HG02870 (cell line): ENCODE measurements around the gene TFDP2.
"Not testable (repeated sequence)": the region's sequence is repeated elsewhere in the genome, so short reads cannot be mapped to it uniquely, and the experiment has no call there.

Experiments
- ATAC-seq: cut with Tn5 transposase; IDR thresholded peaks from one replicate; pipeline ENCODE4 v1.9.1; 2021; ENCODE audit warnings: mild to moderate bottlenecking, moderate library complexity; ENCODE audit not compliant: unreplicated experiment

Gene TFDP2

DNA sequence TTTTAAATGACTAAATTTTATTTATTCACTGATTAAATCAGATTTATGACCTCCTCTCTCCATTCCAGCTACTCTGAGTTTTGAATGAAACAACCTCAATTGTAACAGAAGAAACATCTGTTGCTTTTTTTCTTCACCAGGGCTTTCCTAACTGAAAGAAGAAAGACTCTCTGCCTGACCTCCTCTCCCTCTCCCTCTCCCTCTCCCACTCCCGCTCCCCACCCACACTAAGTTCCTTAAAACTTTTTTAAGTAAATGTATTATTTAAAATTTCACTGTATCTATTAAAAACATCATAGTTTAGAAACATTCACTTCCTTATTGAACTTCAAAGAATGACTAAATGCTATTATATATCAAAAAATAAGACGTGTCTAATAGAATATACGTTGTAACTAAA lies 122.0 kb downstream of the TFDP2 start:
- ATAC-seq, result no peak

DNA sequence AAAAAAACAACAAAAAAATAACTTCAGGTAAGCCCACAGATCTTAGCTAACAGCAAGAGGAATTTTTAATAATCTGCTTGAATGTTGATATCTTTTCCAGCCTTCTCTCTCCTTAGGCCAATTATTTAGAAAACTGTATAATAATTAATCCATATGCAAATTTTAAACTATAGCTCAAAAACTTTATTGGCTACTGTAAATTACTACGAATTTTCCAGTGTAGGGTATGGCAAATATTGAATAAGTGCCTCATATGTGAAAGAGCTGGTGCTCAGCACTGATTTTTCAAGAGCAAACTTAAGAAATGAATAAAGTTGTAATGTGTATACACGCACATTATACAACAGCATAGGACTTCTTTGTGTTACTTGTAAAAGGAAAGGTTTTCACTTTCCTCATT lies 123.0 kb downstream of the TFDP2 start:
- no peak for ATAC-seq

DNA sequence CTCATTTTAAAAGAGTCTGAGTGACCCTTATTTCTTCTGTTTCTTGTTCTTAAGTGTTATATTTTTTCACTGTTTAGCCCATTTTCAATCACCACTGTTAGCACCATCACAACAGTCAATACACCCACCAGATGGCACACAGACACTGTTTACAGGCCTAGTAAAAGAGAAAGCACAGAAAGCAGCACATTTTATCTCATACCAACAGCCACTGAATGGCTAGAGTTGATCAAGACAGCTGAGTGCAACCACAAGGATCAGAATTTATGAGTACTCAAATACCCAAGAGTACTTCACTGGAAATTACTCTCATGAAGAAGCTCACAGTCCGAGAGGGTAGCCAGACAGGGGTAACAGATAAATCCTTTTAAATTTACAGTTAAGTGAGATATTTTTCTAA lies 127.0 kb downstream of the TFDP2 start:
- peak; percentile 55 for ATAC-seq

DNA sequence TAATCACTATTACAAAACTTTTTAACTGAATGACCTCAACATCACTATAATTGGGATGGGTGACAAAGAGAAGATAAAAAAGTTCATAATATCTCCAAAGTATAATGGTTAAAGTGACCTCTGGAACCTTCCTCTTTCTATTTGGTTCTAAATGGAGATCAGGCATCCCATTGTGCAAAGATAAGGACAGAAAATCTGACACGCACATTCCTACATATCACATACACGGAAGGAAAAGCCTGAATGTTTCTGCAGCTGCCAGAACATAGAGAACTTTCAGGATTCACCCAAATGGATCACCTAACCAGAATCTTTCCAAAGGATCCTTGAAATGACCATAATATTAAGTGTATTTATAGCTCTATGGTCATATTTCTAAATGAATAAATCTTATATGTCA lies 128.2 kb downstream of the TFDP2 start:
- no peak for ATAC-seq

DNA sequence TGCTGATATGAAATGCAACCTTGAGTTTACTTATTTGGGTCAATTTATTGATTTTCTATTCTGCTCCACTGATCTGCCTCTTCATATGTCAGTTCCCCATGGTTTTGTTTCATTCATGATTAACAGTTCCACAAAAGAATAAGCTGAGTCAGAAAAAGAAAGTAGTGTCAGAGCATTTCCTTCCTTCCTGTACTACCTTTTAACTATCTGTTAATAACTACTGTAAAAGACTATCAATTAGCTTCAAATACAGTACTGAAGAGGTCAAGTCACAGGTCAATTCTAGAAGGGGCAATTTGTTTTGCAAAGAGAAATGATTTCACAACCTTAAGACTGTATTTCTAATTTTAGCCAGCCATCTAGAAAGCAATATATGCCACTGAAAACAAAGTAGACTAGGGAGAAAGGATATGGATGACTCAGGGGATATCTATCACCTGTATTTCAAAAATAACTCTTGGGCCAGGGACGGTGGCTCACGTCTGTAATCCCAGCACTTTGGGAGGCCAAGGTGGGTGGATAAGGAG lies 129.5 kb downstream of the TFDP2 start:
- peak; percentile 64 for ATAC-seq

DNA sequence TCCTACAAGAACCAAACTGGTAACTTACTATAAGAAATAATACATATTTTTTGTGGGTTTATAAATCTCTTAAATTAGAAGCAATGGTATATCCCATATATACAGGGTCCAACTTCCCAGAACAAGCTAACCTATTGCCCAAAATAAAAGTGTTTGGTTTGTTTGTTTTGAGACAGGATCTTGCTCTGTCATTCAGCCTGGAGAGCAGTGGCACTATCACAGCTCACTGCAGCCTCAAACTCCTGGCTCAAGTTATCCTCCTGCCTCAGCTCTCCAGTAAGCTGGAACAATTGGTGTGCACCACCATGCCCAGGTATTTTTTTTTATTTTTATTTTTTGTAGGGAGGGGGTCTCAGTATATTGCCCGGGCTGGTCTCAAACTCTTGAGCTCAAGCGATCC lies 135.4 kb downstream of the TFDP2 start:
- no peak for ATAC-seq

DNA sequence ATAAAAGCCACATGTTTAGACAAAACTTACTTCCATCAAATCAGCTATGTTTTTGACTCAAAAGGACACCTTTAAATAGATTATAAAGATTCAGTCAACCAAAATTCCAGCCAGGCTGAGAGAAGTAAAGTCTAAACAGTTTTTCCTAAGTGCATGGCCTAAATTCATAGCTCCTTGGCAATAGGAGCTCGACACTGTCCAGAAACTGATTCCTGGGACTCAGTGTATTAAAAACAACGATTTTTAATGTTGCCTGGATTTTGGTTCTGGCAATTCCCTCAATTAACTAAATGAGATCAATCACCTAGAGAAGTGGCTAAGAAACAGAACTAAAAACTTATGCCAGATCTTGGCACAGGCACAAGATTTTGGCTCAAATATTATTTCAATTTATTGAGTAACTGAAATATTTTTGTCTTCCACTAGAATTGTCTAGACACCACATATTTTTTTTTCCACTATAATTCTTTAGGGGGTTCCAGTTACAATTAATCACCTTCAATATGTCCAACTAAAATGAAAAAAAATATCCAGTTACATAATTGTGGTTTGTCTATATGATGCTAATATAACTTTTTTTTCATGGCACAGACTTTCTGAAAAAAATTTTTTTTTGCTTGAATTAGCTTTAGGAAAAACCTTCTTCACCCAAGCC lies 135.9 kb downstream of the TFDP2 start:
- no peak for ATAC-seq

DNA sequence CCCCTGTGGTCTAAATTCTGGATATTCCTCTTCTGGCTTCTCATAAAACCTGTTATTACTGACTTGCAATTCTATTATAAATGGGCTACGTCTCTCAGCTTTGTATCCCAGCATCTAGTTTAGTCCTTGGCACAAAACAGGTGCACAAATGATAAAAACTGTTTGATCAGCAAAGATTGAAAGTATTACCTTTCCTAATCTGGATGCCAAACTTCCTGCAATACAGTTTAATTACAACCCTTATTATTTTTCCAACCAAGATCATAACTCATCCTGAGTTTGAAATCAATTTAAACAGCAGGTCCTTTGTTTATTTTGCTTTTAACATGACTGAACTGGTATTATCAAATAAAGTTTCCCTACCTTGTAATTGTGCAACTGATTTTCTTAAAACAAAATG lies 140.3 kb downstream of the TFDP2 start:
- no peak for ATAC-seq

DNA sequence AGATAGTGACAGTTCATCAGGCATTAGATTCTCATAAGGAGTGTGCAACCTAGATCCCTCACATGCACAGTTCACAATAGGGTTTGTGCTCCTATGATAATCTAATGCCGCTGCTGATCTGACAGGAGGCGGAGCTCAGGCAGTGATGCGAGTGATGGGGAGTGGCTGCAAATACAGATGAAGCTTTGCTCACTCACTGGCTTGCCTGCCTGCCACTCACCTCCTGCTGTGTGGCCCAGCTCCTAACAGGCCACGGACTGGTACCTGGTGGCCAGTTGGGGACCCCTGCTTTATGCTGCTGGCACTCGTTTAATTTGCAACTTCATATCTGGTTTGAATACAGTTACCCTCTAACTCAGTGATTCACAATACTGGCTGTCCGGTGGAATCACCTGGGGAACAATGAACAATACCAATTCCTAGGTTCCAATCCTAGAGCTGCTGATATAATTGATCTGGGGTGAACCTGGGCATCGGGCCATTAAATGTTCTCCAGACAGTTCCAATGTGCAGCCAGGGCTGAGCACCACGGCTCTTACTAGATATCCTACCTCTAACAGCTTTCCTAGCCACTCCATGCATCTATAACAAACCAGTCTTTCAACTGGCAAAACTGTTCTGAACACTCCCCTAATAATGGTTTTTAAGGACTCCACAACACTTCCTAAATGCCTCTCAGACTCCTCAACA lies 141.5 kb downstream of the TFDP2 start:
- ATAC-seq, result no peak

DNA sequence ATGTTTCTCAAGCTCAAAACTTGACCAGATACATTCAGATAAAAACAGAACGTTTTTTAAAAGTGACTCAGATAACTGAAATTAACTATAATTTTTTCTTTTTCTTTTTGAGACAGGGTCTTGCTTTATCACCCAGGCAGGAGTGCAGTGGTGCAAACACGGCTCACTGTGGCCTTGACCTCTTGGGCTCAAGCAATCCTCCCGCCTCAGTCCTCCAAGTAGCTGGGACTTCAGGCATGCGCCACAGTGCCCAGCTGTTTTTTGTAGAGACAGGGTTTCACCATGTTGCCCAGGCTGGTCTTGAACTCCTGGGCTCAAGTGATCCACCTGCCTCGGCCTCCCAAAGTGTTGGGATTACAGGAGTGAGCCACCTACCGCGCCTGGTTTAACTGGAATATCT lies 144.4 kb downstream of the TFDP2 start:
- not testable (repeated sequence) for ATAC-seq

DNA sequence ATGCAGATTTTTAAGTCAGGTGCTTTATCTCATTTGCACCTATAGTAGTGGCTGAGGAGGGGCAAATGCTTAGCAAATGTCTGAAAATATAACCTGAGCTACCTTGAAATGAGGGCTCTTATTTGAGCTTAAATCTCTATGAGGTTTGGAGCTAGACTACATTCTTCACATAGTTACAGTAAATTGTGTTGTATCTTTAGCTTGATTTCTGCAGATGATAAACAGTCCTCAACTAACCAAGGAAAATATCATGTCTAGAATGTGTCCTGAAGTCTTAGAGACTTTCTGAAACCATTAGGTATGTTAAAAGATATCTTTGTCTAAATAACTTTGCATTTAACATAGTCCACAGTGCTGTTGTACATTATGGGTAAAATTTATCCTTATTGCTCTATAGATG lies 145.3 kb downstream of the TFDP2 start:
- no peak for ATAC-seq

DNA sequence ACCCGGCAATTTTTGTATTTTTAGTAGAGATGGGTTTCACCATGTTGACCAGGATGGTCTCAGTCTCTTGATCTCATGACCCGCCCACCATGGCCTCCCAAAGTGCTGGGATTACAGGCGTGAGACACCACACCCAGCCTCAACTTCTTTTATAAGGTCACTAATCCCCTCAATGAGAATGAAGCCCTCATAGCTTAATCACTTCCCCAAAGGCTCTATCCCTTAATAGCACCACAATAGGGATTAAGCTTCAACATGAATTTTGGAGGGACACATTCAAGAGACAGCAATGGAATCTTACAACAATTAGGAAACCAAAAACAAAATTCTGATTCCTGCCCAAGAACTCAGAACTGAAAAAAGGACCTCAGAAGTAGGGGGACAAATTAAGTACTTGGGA lies 146.1 kb downstream of the TFDP2 start:
- ATAC-seq, result no peak

DNA sequence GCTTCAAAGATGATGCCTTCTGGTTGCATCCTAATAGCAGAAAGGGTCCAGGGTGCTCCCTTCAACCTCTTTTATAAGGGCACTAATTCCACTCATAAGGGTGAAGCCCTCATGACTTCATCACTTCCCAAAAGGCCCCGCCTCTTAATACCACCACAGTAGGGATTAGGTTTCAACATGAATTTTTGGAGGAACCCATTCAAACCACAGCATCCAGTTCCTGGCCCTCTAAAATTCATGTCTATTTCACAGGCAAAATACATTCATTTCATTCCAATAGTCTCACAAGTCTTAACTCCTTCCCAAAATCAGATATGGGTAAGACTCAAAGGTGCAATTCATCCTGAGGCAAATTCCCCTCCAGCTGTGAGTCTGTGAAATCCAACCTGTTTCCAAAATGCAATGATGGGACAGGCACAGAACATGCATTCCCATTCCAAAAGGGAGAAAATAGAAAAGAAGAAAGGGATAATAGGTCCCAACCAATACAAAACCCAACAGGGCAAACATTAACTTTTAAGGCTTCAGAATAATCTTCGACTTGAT lies 148.9 kb downstream of the TFDP2 start:
- ATAC-seq, result no peak

DNA sequence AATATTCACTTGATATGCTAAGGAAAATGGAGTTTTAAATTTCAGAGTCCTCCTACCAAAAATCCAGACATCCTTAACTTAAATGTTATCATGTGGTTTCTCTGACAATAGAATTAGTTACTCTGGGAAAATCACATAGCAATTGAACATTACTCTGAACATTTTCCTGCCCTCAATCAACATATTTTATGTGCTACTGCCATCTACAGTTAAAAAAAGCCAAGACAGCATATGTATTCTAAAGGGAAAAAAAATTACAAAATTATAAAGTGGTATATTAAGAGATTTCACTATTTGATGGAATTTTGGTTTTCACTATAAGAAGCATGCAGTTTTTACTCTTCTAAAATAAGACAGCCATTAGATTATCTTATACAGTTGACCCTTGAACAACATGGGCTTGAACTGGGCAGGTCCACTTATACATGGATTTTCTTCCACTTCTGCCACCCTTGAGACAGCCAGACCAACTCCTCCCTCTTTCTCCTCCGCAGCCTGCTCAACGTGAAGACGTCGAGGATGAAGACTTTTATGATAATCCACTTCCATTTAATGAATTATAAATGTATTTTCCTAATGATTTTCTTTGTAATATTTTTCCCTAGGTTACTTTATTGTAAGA lies 150.6 kb downstream of the TFDP2 start:
- ATAC-seq, result no peak

DNA sequence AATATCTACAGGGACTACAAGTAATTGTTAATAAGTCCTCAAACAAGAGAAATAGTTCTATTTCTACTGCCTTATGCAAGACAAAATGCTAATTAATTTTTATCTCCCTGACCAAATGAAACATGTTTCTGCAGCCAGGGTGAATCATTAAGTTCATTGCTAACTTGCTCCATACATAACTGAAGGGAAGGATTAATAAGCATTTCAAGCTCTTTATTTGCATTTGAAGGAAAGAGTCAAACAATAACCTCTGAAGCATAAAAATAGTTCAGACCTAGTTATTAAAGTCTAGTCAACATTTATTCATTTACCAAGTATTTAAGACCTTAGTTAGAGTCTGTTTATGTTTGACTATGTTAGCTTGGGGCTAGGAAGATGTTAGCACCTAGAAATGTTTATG lies 152.9 kb downstream of the TFDP2 start:
- no peak for ATAC-seq

DNA sequence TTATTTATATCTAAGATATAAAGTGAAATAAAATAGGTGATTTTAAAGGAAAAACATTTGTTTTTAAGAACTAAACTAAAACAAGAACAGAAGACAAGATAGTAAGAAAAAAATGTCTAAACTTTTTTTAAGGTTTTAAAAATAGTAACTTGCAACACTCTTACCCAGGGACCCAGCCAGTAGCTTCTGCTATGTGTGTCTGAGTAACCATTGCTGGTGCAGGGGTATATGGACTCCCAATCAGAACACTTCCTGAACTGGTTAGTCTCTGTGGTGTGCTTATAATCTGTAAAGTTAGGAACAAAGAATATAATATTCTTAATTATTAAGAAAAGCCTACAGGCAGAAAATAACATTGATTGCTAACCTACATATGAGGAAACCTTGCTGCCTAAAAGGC lies 154.5 kb downstream of the TFDP2 start:
- no peak for ATAC-seq

DNA sequence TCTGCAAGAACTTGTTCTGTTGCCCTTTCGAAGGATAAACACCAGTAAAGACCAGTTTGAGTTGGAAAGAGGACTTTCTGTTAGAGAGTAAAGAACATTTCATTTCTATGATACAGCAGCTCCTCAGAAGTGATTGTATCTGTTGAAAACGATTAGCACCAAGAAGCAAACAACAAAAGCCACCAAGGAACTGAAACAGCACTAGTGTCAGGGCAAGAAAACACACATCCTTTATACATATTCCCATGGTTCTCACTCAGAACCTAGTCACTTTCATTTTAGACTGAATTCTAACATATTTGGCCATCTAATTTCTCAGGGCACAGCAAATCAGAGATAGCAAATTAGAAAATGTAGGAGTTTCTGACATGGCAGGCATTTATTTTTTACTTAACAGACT lies 156.8 kb downstream of the TFDP2 start:
- peak; percentile 80 for ATAC-seq

DNA sequence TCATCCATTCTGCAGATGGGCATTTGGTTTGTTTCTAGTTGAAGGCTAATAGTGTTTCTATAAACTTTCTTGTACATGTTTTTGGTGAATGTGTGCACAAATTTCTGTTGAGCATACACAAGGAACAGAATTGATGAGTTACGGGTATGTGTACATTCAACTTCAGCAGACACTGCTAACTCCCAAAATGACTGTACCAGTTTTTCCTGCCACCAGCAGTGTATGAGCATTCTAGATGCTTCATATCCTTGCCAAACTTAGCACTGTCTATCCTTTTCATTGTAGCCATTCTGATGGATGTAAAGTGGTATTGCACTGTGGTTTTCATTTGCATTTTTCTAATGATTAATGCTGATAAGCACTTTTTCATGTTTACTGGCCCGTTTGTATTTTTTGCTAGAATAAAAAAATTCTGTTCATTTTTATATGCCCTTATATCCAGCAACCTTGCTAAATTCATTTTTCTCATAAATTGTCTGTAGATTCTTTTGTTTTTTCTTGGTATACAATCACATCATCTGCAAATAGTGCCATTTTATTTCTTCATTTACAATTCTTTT lies 162.7 kb downstream of the TFDP2 start:
- no peak for ATAC-seq

DNA sequence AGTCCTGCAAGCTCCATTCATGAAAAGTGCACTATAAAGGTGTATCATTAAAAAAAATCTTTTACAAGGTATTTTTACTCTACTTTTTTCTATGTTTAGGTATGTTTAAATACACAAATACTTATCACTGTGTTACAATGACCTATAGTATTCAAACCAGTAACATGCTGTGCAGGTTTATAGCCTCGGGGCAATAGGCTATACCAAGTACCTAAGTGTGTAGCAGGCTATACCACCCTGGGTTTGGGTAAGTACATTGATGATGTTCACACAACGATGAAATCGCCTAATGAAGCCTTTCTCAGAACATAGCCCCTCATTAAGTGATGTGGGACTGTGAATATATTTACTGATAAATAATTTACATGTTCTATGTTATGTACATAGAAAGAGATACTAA lies 168.3 kb downstream of the TFDP2 start:
- ATAC-seq, result no peak

DNA sequence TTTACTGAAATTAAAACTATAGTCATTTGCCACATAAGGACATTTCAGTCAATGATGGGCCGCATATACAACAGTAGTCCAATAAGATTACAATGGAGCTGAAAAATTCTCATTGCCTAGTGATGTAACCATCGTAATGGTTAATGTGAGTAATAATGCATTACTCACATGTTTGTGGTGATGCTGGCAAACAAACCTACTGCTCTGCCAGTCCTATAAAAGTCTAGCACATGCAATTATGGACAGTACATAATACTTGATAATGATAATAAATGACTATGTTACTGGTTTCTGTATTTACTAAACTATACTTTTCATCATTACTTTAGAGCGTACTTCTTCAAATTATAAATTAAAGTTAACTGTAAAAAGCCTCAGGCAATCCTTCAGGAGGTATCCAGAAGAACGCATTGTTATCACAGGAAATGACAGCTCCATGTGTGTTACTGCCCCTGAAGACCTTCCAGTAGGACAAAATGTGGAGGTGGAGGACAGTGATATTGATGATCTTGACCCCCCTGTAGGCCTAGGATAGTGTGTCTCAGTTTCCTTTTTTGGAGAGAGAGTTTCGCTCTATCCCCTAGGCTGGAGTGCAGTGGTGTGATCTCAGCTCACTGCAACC lies 170.2 kb downstream of the TFDP2 start:
- no peak for ATAC-seq

DNA sequence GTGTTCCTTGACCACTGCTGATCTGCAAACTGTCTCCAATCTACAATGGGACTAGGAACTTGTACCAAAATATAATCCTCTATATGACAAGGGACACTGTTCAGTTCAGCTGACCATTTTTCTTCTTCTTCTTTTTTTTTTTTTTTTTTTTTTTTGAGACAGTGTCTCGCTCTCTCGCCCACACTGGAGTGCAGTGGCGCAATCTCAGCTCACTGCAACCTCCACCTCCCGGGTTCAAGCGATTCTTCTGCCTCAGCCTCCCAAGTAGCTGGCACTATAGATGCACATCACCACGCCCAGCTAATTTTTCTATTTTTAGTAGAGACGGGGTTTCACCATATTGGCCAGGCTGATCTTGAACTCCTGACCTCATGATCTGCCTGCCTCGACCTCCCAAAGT lies 174.6 kb downstream of the TFDP2 start:
- ATAC-seq, result not testable (repeated sequence)
